Measurements from ENCODE around the gene NT5DC4.

NT5DC4 gene

DNA sequence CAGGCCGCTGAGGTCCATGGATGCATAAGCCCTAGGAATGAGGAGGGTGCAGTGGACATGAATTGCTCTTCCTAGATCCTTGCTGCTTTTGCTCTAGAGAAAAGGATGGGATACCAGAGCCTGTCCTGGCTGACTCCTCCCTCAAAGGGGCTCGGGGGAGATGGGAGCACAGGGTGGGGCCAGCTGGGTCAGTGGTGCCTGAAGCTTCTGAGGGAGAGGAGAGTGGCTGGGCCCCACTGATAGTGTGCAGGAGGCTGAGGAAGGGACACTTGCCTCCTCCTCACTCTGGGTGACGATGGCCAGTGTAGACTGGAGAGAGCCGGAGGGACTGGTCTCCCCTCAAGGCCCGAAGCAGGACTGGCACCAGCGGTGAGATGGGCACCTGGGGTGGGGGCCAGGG lies at the start of gene NT5DC4:
Gene NT5DC4 (plus strand): TSS at position 236 of the 400 bp plus-strand sequence. CDS start 60 bp downstream, at position 296.
- DNase-seq: no peak

- DNase-seq: no peak
Measured at GRCh38 chr2:112671801-112672200, 49.0 kb upstream of the NT5DC4 start.

- no peak for DNase-seq
Measured at GRCh38 chr2:112673008-112673407, 47.8 kb upstream of the NT5DC4 start.

- no peak for DNase-seq
Measured at GRCh38 chr2:112674229-112674628, 46.6 kb upstream of the NT5DC4 start.

- DNase-seq: no peak
Measured at GRCh38 chr2:112679484-112679883, 41.3 kb upstream of the NT5DC4 start.

DNA sequence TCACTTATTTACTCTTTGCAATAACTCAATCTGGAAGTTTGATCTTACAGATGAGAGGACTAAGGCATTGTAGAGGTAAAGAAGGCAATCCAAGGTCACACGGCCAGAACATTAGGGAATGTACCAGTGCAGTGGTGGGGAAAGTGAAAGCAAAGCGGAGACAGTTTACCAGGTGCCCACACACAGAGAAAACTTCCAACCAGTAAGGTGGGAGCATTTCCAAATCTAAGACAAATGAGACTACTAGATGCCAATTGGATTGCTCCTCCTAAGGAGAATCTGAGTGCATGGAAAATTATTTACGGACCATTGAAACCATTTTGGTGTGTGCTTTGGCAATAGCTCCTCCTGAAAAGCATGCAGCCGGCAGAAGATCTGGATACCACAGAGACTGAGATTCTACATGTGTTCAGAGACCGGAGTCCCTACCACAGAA lies 40.1 kb upstream of the NT5DC4 start:
- DNase-seq: no peak

GRCh38 chr2:112682101-112682500 lies 38.7 kb upstream of the NT5DC4 start:
- DNase-seq: no peak

- no peak for DNase-seq
Measured at GRCh38 chr2:112683550-112684414, 37.0 kb upstream of the NT5DC4 start.

DNA sequence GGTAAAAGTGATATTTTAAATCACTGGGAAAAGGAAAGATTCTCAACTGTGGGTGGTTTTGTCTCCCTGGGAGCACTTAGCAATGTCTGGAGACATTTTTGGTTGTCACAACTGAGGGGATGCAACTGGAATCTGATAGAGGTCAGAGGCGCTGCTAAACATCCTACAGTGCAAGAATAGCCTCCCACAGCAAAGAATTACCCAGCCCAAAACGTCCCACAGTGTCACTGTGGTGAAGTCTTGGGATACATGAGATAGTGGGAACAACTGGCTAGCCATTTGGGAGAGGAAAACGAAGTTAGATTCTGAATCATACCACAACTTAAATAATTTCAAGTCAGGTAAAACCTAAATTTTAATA lies 36.4 kb upstream of the NT5DC4 start:
- no peak for DNase-seq

- no peak for DNase-seq
Measured at GRCh38 chr2:112685271-112685884, 35.4 kb upstream of the NT5DC4 start.

- no peak for DNase-seq
Measured at GRCh38 chr2:112686348-112687217, 34.2 kb upstream of the NT5DC4 start.

DNA sequence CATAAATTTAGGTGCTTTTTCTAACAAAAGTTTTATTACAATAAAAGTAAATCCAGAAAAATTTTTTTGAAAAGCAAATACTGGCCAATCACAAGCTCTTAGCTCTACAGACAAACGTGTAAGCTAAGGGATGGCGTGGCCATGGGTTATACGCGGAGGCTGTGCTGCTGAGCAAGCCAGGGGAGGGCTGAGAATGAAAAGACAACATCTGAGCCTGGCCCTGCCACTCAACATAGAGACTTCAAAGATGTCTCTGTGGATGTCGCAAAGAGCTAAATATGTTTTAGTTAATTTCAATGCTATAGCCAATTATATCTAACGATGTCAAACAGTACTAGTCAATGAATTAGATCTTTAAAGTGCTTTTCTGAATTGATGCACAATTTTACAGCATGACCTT lies 33.3 kb upstream of the NT5DC4 start:
- DNase-seq: no peak

DNA sequence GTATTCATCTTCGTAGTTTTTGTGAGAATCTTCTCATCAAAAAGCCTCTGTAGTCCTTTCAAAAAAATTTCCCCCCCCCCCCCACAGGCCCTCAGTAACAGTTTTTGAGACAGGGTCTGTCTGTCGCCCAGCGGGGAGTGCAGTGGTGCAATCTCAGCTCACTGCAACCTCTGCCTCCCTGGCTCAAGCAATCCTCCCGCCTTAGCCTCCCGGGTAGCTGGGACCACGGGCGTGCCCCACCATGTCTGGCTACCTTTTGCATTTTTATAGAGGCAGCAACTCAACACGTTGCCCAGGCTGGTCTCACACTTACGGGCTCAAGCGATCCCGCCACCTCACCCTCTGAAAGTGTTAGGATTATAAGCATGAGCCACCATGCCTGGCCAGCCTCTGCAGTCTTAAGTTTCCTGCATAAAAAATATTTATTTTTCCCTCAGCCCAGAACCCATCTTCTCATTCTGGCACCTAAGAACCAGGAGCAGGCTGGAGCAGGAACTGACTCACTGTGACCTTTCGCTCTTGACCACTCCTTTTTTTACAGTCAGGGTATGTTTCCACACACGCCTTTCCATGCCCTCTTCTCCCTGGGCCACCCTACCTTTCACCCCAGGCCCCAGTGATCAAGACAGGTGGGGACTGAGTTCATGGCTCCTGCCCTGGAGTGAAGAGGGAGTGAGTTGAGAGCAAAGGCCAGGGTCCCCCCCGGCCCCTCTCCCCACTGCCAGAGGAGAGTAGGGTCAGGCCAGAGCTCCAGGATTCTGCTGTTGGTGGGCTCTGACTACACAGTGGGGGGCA lies 32.5 kb upstream of the NT5DC4 start:
- no peak for DNase-seq

- DNase-seq: peak; percentile 69
Measured at GRCh38 chr2:112690853-112691401, 29.9 kb upstream of the NT5DC4 start.

DNA sequence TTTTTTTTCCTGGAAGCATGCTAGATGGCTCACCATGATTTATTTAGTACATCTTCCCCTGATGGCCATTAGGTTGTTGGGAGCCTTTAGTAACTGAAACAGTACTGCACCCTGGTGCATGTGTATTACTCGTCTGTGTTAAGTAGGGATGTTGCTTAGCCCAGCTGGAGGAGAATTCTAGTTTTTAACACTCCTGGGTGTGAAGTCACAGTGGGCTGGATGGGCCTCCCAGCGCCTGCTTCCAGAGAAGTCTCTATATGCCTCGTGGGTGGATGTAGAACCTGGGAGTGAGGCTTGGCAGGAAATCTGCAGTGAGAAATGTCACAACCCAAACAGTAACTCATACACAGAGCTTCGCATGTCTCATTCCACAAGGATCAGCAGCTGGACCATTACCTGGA lies 28.9 kb upstream of the NT5DC4 start:
- DNase-seq: no peak

DNA sequence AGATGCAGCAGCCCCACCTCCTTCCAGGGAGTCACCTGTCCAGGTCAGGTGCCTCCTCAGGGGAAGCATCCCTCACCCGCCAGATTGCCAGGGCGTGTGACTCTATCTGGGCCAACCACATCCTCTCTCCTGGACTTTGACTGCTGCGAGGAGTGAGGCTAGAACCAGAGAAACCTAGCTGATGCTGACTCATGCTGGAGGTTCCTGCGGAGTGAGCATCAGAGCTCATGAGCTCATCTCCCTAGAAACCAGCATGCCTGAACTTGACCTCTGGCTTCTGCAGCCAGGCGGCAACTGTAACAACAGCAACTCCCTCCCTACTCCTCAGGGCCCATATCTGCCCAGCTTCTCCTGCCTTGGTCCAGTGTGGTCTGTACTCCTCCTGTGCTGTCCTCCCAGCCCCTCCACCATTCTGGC lies 28.3 kb upstream of the NT5DC4 start:
- DNase-seq: peak; percentile 35

DNA sequence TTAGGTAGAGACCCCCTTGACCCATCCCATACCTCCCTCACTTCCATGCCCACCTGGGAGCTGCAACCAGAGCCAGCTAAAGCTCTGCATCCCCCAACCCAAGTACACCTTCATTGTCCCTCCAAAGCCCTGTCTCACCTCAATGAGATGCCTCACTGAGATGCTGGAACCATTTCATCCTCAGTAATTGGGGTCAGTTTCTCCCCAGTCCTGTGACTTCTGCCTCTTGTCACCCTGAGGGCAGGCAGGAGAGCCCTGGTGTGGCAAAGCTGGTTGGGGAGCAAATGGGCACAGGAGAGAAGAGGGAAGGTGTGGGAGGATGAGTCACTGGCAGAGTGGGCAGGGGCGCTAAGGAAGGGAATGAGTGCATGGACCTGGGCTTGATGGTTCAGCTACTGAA lies 27.9 kb upstream of the NT5DC4 start:
- DNase-seq: no peak

GRCh38 chr2:112693596-112693995 lies 27.2 kb upstream of the NT5DC4 start:
- no peak for DNase-seq

DNA sequence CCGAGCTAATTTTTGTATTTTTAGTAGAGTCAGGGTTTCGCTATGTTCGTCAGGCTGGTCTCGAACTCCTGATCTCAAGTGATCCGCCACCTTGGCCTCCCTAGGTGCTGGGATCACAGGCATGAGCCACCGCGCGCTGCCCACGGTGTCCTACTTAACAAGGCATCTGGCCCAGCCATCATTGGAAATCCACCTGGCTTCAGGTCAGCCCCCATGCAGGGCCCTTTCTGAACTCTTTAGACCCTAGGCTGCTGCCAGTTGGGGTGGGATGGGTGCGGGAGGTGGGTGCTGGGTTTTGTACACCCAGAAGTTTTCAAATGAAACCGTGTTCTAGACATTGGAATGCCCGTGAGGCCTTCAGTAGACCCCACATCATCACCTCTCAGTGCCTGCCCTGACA lies 26.6 kb upstream of the NT5DC4 start:
- DNase-seq: no peak

- no peak for DNase-seq
Measured at GRCh38 chr2:112698834-112699515, 21.8 kb upstream of the NT5DC4 start.

DNA sequence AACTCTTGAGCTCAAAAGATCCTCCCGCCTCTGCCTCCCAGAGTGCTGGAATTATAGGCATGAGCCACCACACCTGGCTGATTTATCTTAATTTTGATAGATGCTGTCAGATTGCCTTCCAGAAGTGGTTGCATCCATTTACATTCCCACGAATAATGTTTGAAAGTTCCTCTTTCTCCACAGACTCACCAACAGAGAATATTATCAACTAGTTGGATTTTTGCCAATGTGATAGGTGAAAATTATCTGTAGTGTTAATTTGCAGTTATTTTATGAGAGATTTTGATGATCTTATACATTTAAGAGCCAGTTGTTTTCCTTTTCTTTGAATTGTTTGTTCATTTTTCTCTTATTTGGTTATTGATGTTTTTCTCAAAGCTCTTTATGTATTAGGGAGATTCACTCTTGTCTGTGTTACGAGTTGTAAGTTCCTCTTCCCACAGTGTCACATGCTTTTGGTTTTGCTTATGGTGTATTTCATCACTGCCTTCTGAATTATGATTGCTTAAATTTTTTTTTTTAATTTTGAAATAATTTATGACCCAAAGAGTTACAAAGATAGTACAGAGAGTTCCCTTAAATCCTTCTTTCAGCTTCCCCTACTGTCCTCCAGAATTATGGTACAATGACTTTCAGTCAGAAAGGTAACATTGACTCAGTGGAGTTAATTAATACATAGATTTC lies 20.7 kb upstream of the NT5DC4 start:
- DNase-seq: no peak

Data from activated T-cell treated with anti-CD3 and anti-CD28 coated beads, Interleukin-2, amount 50 U/mL, for 1 hour (primary cell).